ENCODE results near the gene DAPK1.

- TF ChIP-seq CTCF (IDR thresholded peaks at IDR 0.05; ENCODE audit: low read length) (no peak), EZH2 (IDR thresholded peaks at IDR 0.05; ENCODE audit: borderline replicate concordance, low read length) (no peak)
Measured at GRCh38 chr9:87643107-87643650, 145.5 kb downstream of the DAPK1 start.

Data from OCI-LY1 (cell line).